GM19099 (cell line): ENCODE measurements around the gene HDAC10.

Source experiments
- POLR2A ChIP-seq: IDR thresholded peaks from 3 replicates; pipeline ENCODE4 v1.6.1; 2011; ENCODE audit warnings: low read depth; ENCODE audit not compliant: insufficient read length; ENCODE audit errors: extremely low read depth

HDAC10 gene

DNA sequence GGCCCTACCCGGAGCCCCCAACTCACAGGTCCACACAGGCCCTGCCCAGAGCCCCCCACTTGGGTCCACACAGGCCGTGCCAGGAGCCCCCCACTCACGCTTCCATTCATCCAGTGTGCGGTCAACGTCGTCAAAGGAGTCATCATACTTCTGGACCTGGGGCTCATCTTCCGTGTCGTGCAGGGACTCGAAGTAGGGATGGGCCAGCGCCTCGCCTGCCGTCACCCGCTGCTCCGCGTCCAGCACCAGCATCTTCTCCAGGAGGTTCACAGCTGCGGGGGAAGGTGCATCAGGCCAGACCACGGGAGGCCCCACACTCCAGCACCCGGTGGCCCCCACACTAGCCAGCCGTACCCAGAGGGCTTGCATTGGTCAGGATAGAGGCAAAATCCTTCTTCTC lies 4.0 kb upstream of the HDAC10 start:
- no peak for TF ChIP-seq POLR2A

DNA sequence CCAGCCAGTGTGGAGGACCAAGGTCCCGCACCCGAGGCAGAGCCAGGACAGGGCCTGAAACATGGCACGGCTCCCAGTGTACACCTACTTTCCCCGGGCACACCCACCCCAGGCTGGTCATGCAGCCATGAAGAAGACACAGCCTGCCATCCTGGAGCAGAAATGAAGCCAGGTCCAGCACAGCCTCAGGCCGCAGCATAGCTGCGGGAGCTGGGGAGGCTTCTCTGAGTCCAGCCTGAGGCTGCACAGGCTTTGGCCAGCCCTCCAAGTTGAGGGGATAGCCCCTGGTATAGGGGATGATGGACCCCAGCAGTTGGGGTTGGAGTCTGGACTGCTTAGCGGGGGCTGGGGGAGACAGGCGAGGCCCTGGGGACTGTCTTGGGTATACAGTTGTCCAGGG lies 2.9 kb upstream of the HDAC10 start:
- TF ChIP-seq POLR2A = no peak

DNA sequence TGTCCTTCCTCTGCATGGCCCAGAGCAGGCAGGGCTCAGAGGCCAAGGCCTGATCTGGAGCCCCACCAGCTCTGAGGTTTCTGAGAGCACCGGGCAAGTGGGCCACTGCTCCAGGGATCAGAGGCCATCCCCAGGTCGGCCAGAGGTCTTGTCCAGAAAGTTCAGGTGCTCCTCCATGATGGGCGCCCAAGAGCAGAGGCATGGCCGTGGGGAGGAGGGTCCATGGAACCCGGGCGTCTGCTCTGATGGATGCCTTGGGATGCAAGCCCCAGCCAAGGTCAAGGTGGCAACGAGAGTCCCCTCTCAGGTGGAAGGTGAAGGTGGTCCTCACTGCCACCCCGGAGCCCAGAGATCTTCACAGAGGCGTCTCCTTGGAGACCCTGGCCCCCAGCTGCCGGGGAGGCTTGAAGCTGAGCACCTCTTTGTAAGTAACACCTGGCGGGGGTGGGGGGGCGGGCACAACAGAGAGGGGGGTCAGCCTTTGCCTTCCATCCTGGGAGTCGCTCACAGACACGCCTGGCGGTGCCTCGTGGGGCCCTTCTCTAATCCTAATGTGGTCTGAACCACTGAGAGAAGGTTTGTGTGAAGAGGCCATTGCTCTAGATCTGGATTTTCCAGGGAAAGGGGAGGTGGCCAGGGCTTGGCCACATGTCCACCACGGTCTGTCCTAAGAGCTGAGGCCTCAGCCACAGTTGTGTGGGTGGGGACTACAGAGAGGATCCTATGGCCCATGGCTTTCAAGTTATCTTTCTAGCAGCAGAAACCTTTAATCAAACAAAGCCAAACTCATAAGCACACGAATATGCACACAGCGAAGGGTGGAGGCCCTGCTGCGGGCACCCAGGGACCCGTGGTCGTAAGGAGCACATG lies 2.2 kb upstream of the HDAC10 start:
- no peak for TF ChIP-seq POLR2A

DNA sequence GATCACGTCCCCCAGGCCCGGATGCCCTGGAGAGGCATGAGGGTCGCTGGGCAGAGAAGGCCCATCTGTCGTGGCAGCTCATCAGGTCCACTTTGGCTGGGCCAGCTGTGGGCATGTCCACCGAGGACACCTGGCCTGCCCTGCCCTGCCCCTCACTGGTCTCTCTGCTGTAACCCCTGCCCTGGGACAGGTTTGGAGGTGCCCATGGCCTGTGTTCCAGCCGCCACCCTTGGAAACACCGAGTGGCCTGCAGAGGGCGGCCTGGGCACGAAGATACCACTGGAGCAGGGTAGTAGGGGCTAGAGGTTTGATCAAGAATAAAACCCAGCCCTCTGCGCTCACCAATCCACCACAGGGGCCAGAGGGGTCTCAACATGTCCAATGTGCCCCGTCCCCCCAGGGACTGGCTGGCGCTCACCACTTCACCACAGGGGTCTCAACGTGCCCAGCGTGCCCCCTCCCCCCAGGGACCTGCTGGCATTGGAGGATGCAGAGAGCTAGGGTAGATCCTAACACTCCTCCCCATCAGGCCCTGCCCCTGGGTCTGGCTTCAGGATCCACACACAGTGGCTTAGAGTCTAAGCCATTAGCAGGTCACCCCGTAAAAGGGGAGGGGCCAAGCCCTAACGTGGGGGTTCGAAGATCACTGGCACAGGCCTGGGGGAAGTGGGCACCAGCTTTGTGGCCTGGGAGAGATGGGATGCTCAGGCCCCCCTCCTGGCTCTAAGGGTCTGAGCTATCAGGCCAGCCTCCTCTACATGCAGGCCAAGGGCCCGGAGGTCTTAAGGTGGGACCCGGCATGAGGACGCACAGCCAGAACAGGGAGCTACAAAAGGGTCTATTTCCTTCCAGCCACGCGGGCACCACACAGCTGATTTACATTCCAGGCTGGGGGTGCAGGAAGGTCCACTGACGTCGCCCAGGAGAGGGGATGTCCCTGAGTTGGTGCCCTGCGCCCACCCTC lies 1.3 kb upstream of the HDAC10 start:
- TF ChIP-seq POLR2A = no peak

DNA sequence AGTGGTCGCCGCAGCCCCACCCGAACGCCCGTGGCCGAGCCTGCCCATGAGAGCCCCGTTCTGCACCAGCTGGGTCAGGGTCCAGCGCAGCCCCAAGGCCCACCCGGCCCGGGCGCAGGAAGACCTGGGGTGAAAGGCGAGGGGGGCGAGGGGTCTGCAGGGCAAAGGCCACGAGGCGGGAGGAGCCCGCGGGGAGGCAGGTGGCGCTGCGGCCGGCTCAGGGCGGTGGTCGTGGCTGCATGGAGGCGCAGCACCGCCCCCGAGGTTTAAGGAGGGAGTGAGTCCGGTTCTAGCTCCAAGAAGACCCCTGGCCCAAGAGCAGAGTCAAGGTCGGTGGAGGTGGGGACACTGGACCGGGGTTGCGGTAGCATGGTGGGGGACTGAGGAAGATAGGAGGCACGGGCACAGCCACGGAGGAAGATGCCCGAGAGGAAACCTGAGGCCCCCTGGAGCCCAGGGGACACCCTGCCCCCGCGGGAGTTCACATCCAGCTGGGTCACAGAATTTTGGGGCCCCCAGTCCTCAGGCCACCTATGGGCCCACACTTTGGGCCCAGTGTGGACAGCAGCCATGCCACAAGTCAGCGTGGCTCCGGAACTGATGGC lies 514 bp upstream of the HDAC10 start:
- no peak for TF ChIP-seq POLR2A

DNA sequence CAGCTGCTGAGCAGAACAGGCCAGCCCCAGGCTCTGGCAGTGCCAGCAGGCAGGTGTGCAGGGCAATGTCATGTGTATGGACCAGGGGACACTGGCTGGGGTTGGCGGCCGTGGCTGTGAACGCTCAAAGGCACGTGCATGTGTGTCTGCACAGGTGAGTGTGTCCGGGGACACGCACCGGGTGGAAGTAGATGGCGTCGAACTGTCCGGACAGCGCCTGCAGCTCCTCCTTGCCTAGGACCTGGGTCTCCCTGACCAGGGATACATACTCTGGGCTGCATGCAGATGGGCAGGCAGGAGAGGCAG lies 863 bp downstream of the HDAC10 start:
- no peak for TF ChIP-seq POLR2A

DNA sequence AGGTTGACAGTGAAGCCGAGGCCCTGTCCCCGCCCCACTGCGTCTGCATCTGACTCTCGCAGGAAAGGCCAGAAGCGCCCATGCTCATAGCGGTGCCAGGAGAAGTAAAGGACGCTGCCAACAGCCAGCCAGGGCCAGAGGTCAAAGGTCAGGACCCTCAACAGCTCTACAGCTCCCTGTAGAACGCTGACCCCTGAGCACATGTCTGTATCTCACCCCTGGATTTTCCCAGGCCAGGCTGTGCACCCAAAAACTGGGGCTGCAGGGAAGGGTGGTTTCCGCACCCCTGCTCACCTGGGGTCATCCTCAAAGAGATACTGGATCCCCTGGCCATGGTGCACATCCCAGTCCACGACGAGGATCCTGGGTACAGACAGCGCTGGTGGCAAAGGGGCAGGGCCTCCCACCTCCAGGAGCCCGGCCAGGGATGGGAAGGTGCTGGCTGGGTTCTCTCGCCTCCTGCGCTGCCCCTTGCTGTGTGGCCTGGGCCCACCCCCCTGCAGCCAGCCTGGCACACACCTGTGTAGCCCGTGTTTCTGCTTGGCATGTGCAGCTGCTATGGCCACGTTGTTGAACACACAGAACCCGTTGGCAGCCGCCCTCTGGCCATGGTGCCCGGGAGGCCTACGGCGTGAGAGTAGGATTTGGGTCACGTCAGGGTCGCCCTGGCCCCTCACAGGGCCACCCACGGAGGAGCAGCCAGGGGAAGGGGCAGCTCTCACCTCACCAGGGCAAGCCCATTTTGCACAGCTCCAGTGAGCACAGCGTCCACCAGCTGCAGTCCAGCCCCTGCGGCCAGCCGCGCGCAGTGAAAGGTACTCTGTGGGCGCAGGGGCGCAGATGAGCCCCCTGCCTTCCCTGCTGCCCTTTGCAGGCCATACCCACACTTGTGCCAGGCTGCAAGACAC lies 1.5 kb downstream of the HDAC10 start:
- TF ChIP-seq POLR2A = no peak

DNA sequence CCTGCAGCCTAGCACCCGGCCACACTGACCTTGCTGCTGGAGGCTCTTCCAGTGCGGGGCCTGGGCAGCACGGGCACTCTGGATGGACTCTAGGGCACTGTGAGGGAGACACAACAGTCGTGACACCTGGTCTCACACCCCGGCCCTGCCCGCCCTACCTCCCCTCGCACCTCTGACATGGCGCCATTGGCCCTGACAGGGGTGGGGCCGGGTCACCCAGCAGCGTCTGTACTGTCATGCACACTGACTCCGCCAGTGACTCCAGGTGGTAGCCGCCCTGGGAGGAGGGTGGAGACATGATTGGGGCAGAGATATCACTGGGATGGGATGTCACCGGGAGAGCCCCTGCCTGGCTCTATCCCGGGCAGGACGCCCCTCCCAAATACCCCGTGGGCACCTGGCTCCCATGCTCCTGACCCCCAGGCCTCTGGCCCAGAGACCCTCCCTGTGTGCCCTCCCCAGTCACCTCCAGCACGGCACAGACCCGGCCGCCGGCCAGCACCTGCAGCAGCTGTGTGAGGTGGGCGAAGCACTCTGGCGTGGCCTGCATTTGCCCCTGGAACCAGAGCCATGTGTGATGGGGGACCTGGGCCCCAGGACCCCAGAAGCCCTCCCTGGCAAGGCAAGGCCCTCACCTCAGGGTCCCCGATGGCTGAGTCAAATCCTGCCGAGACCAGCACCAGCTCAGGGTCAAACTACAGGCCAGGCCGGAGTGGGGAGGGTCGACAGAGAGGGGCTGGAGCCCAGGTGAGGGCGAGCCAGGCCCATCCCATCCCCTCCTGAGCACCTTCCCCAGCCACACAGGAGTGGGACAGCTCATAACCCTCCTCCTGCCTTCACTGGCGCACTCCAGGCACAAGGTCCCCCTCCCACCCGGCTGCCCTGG lies 2.6 kb downstream of the HDAC10 start:
- TF ChIP-seq POLR2A = no peak

DNA sequence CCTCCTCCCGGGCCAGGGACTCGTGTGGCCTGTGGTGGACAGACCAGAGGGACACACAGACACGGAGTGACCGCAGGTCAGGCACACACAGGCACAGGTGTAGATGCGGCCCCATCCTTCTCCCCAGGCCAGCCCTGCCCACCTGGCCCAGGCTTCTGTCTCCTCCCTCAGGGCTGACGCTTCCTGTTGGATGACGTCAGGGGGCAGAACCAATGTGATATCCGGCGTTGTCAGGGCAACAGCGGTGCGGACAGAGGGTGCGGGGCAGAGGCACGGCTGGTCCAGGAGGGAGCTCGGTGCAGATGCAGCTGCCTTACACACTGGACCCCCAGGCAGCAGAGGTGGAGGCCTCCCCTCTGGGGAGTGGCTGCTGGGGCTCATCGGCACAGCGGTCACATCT lies 3.3 kb downstream of the HDAC10 start:
- TF ChIP-seq POLR2A = no peak

DNA sequence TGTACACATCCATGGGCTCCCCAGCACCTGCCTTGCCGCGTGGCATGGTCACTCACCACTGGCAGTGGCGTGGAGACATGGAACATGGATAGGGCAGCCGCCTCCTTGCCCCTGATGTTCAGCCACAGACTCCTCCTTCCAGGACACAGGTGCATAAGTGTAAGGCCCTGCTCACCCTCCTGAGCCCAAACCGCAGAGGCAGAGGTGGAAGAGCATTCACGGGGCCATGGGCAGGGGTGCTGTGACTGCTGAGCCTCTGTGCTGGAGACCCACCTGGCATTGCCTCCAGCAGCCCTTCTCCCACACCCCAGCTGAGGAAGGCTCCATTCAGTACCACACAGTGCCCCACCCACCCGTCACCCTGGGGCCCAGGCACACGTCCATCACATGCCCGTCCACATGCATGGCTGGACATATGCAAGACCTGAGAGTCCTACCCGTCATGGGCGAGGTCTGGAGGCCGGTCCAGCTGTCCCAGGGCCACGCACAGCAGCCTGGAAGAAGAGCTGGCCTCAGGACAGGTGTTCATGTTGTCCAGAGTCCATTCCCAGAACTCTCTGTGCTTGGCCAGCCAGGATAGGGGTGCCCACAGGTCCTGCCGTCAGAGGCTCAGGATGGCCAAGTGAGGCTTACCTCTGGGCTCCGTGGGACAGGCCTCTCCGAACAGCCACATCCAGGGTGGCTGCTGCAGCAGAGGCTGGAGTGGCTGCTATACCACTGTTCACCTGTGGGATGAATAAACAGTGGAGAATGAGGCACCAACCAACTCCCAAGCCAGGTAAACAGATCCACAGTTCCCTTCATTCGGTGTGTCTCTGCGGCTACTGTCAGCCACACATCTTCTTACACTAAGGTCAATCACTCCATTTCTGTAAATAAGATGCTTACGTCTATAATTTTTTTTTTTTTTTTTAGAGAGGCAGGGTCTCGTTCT lies 4.6 kb downstream of the HDAC10 start:
- peak; percentile 16 for TF ChIP-seq POLR2A

DNA sequence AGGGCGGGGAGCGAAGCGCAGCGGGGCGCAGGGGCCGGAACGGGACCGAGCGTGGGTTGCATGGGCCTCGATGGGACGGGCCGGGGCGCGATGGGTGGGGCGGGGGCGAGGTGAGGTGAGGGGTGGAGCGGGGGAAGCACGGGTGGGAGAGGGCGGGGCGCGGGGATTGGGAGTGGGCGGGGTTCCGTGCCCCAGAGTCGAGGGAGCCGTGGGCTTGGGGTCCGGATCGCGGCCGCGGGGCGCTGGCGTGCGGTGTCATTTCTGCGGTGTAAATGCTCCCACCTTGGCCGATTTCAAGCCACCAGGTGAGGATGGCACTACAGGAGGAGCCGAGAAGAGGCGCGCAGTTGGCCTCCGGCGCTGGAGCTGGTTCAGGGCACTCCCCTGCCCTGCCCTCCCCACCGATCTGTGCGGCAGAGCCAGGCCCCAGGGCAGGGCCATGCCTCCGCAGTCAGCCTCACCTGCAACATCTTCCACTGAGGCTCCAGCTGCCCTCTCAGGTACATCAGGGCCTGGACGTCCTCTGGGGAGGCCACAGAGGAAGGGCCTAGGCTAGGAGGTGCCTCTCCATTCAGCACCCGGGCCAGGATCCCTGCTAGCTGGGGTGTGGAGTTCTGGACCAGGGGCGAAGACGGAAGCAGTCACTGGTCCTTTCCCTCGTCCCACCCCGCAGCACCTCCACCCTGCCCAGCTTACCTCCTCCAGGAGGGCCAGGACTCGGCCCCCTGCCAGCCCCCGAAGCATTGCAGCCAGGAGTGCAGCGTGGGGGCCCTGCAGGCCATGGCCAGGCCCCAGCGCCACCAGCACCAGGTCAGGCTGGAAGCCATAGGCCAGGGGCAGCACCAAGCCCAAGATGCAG lies 5.6 kb downstream of the HDAC10 start:
- TF ChIP-seq POLR2A = no peak

DNA sequence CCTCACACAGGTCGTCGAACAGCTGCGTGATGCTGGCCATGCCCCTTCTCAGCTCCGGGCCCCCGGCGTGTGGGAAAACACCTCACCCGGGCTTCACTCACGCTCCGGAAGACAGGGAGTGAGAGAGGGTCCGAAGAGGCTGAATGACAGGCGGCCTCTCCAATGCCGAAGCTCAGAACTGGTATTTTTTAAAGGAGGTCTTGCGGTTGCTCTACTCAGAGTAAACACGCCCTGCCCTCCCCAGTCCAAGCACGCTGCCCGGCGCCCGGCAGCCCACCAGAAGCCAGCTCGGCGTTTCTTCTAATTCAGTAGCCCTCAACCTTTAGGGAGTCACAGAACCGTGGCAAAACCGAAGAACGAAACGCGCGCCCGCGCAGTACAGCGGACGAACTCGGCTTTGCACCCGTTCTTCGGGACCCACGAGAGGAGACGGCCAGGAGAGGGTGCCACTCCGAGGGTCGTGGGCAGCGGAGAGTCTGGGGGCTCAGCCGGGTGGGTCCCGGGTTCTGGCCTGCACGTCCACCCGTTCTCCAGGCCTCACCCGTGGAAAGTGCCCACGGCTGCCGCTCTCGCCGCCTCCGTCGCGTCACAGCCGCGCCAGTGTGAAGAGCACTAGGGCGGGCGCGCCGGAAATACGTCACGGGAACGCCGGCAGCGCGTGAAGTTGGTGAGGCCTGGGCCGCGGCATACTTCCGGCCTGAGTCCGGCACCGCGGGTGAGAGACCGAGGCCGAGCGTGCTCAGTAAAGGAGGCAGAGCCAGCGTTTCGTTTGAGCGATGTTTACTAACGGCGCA lies 6.4 kb downstream of the HDAC10 start, which contains the start of gene TUBGCP6:
Gene TUBGCP6 (minus strand): TSS at position 604 of the 794 bp plus-strand sequence. CDS start 564 bp downstream, at position 40.
- peak; percentile 92 for TF ChIP-seq POLR2A
